COLO668 (cell line): ENCODE data around the gene CCL25.
"Not testable (repeated sequence)": the region's sequence is repeated elsewhere in the genome, so short reads cannot be mapped to it uniquely, and the experiment has no call there.

ENCODE experiments used
- DNase-seq: peaks from one replicate; lab custom pipeline; 2025; ENCODE audit not compliant: unreplicated experiment; lab: John Stamatoyannopoulos, UW

The CCL25 gene, protein sequence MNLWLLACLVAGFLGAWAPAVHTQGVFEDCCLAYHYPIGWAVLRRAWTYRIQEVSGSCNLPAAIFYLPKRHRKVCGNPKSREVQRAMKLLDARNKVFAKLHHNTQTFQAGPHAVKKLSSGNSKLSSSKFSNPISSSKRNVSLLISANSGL

GRCh38 chr19:8052464-8052859, at the start of gene CCL25:
Gene CCL25, plus strand, starts transcription at chr19:8052760. Its CDS starts 290 bp downstream, at chr19:8053050.
- DNase-seq, result no peak

DNA sequence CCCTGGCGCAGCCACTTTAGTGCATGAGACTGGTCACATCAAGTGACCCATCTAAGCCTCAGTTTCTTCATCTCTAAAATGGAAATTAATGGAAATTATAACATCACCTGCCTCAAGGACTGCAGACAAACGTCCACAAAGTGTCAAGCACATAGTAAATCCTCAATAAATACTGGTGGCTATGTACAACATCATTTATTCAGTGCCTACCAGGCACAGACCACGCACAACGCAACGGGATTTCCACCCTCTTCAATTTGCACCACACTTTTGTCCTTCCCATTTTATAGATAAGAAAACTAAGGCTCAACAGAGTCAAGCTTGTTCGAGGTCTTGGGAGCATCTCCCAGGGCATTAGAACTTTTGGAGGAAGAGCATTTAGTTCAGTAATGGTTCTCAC, 48.6 kb upstream of the CCL25 start:
- DNase-seq, result no peak

GRCh38 chr19:8004723-8005513, 47.6 kb upstream of the CCL25 start:
- peak; percentile 45 for DNase-seq

DNA sequence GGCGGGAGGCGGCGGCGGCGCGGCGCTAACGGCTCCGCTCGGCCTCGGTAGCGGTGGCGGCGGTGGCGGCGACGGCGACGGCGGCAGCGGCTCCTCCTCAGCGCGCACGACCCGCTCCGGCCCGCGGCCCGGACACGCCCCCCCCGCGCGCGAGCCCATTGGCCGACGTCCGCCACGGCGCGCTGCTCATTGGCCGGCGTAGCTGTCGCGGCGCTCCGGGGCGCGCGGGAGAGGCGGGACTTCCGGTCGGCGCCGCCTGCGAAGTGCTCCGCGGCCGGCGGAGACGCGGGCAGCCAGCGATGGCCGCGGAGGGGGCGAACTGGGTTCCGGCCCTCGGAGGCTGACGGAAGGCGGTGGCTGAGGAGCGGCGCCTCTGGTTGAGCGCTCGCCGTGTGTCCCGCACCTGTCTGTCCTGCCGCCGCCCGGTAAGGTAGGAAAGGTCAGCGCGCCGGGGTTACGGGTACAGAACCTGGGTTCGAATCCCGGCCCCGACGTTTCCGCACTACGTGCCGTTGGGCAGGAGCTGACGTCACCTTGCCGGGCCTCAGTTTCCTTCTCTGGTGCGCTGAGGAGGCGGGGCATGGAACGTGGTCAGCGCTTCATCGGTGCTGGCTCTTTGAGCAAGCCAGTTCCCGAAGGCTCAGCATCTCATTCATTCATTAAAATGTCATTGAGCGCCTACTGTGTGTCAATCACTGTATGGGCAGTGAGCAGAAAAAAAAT, 46.9 kb upstream of the CCL25 start, which contains the start of gene ELAVL1:
Gene ELAVL1 (minus strand): TSS at position 108 of the 723 bp plus-strand sequence. CDS start 13,826 bp downstream, outside the sequence.
- DNase-seq, result peak; percentile 96

- DNase-seq, result peak; percentile 51
Measured at GRCh38 chr19:8017808-8018207, 34.8 kb upstream of the CCL25 start.

- no peak for DNase-seq
Measured at GRCh38 chr19:8020681-8021080, 31.9 kb upstream of the CCL25 start.

- DNase-seq, result no peak
Measured at GRCh38 chr19:8021374-8021773, 31.2 kb upstream of the CCL25 start.

DNA sequence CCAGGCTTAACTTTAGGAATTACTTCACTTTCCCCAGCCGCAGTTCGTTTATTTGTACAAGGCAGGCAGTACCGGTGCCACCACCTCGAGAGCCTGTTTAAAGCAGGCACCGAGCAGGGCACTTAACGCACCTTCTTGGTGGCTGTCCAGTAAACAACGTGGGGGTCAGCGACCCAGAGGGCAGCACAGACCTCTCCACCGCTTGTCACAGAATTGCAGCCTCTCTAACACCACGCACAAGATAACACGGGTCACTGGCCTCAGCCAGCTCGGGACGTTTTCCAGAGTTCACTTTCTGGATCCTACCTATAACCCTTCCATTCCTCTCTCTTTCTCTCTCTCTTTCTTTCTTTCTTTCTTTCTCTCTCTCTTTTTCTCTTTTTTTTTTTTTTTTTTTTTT, 30.3 kb upstream of the CCL25 start:
- DNase-seq, result no peak

DNA sequence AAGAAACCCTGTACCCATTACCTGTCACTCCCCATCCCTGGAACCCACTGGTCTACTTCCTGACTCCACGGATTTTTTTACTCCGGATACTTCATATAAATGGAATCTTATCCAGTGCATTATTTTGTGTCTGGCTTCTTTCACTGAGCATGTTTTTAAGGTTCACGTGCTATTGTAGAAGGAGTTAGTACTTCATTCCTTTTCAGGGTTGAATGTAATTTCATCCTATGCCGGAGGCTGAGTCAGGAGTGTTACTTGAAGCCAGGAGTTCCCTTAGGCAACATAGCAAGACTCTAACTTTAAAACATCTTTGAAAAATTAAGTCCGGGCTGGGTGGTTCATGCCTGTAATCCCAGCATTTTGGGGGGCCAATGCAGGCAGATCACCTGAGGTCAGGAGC, 29.2 kb upstream of the CCL25 start:
- no peak for DNase-seq

DNA sequence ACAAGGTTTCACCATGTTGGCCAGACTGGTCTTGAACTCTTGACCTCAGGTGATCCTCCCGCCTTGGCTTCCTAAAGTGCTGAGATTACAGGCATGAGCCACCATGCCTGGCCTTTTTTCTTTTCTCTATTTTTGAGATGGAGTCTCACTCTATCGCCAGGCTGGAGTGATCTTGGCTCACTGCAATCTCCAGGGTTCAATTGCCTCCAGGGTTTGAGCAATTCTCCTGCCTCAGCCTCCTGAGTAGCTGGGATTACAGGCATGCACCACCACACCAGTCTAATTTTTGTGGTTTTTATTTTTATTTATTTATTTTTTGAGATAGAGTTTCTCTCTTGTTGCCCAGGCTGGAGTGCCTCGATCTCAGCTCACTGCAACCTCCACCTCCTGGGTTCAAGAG, 28.3 kb upstream of the CCL25 start:
- not testable (repeated sequence) for DNase-seq

DNA sequence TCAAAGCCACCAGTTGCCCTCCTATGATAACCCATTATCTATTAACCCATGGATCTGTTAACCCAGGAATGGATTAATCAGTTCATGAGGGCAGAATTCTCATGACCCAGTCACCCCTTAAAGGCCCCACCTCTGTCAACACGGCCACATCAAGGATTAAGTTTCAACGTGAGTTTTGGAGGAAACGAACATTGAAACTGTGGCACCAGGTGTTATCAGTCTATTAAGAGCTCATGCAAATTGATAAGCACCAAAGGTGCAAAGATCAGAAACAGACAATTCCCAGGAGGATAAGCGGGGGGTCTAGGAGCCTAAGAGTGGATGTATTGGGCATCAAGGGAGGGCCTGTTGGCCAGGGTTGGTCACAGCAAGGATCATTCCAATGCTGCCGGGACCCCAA, 27.2 kb upstream of the CCL25 start:
- DNase-seq, result no peak

DNA sequence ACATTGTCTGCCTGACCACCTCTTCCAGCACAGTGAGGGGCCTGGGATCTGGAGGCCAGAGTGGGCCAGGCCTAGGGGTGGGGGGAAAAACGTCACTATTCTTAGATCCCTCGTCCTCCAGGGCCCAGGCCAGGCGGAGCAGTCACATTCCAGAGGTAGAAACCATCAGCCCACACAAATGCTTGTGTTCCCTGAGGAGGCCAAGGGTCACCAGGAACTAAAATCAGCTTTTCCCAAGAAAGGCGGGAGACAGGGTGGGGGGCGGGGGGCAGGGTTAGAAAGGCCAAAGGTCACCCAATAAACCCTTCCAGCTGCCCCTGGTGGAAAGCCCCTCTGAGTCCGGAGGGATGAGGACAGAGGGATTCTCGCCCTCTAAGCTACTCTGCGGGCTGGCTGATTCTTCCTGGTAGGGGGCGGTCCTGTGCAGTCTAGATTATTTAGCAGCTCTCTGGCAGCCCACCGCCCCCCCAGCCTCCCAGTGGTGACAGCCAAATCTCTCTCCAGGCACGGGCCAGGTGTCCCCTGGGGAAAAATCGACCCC, 23.5 kb upstream of the CCL25 start:
- DNase-seq, result no peak

GRCh38 chr19:8030960-8031359, 21.6 kb upstream of the CCL25 start:
- no peak for DNase-seq

- DNase-seq, result not testable (repeated sequence)
Measured at GRCh38 chr19:8033287-8034177, 19.0 kb upstream of the CCL25 start.

- DNase-seq, result no peak
Measured at GRCh38 chr19:8034178-8034525, 18.4 kb upstream of the CCL25 start.

DNA sequence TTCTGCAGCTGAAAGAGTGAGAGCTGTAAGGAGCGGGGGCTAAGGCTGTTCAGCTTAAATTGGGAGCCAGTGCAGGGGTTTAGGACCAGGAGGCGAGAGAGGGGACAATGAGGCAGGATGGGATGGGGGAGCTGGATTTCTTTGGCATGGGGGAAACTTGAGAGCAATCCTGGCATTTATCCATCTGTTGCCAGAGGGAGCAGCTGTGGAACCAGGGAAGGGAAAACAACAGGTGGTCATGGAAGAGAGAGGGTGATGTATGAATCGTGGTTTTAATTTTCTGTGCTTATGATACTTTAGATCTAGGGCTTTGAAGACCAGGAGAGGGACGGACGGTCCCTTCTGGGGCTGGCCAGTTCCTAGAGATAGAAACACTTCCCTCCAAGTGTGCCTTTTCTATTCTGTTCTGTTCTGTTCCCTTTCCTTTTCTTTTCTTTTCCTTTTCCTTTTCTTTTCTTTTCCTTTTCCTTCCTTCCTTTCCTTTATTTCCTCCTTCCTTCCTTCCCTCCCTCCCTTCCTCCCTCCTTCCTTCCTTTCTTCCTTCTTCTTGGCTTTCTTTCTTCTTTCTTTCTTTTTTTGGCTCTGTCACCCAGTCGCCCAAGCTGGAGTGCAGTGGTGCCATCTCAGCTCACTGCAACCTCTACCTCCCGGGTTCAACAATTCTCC, 16.0 kb upstream of the CCL25 start:
- peak; percentile 48 for DNase-seq

- DNase-seq, result no peak
Measured at GRCh38 chr19:8038815-8039214, 13.7 kb upstream of the CCL25 start.

- DNase-seq, result no peak
Measured at GRCh38 chr19:8039231-8039630, 13.3 kb upstream of the CCL25 start.

DNA sequence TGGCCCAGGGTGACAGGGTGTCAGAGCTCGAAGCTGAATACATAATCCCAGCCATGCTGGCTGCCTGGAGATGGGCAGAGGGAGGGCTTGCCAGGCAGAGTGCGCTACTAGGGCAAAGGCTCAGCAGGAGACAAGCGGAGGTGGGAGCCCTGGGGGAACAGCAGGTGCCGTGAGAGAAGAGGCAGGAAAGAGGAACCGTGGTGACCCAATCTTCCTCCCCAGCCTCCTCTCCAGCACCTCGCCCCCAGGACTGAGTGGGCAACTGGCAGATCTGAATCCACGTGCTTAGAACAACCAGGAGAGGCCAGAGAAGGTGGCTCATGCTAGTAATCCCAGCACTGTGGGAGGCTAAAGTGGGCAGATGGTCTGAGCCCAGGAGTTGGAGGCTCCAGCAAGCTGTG, 11.0 kb upstream of the CCL25 start:
- peak; percentile 30 for DNase-seq

DNA sequence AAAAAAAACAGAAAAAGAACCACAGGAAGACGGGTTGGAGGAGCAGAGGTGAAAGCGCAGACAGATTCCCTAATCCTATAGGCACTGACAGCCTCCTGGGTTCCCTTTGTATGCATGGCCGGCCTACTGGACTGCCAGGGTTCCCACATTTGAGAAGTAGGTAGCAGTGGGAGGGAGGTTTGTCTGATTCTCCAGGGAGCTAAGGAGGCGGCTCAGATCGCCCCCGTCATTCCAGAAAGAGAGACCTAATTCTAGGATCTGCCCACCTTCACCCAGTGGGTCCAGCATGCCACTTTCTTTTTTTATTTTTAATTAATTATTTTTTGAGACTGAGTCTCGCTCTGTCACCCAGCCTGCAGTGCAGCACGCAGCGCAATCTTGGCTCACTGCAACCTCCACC, 9.7 kb upstream of the CCL25 start:
- no peak for DNase-seq
